IPS-18c (cell line): Measurements from ENCODE around the gene NASP.

Experiments used
- H3K4me3 ChIP-seq: 2 replicates; pipeline ENCODE4 v1.7.0; 2013; ENCODE audit warnings: low read depth, mild to moderate bottlenecking, low read length, moderate library complexity; ENCODE audit not compliant: insufficient read depth
- H3K9me3 ChIP-seq: one replicate; pipeline ENCODE4 v1.6.1; 2013; ENCODE audit warnings: mild to moderate bottlenecking, low read length, moderate library complexity; ENCODE audit not compliant: control insufficient read depth, insufficient read depth

Gene NASP

GRCh38 chr1:45608175-45609156, 24.6 kb downstream of the NASP start:
- Histone ChIP-seq H3K4me3 (no peak overlapping the region), H3K9me3 (no peaks in the 10 kb centered on the region)

GRCh38 chr1:45610589-45611226, 26.9 kb downstream of the NASP start:
- Histone ChIP-seq H3K4me3 (no peak overlapping the region), H3K9me3 (no peaks in the 10 kb centered on the region)

GRCh38 chr1:45612941-45613579, 29.2 kb downstream of the NASP start:
- no peak overlapping the region for H3K4me3 ChIP-seq
- H3K9me3 ChIP-seq, result no peaks in the 10 kb centered on the region

- Histone ChIP-seq H3K4me3 (no peak overlapping the region), H3K9me3 (no peaks in the 10 kb centered on the region)
Observed at GRCh38 chr1:45615885-45616284, 32.0 kb downstream of the NASP start.

GRCh38 chr1:45617618-45618017, 33.8 kb downstream of the NASP start:
- H3K4me3 ChIP-seq, result no peak overlapping the region
- peaks cover 2% of the 10 kb centered on the region for H3K9me3 ChIP-seq

- Histone ChIP-seq H3K9me3 (peaks cover 2% of the 10 kb centered on the region), H3K4me3 (no peak overlapping the region)
Observed at GRCh38 chr1:45619149-45619921, 35.5 kb downstream of the NASP start.

GRCh38 chr1:45620588-45621500, 37.0 kb downstream of the NASP start:
- Histone ChIP-seq H3K9me3 (peaks cover 2% of the 10 kb centered on the region), H3K4me3 (no peak overlapping the region)

- Histone ChIP-seq H3K9me3 (peaks cover 2% of the 10 kb centered on the region), H3K4me3 (no peak overlapping the region)
Observed at GRCh38 chr1:45621501-45621836, 37.6 kb downstream of the NASP start.

- H3K9me3 ChIP-seq, result peaks cover 2% of the 10 kb centered on the region
- no peak overlapping the region for H3K4me3 ChIP-seq
Observed at GRCh38 chr1:45621895-45622523, 38.2 kb downstream of the NASP start.

GRCh38 chr1:45622524-45623394, 38.9 kb downstream of the NASP start:
- H3K4me3 ChIP-seq, result no peak overlapping the region
- peaks cover 2% of the 10 kb centered on the region for H3K9me3 ChIP-seq

GRCh38 chr1:45623972-45624371, 40.1 kb downstream of the NASP start, which contains the start of gene CCDC17:
Gene CCDC17, minus strand, starts transcription at chr1:45624054. Its CDS starts 145 bp downstream, at chr1:45623909.
- no peak within 1 kb of the TSS for H3K4me3 ChIP-seq
- H3K9me3 ChIP-seq, result peaks cover 2% of the 10 kb centered on the region

- Histone ChIP-seq H3K9me3 (no peaks in the 10 kb centered on the region), H3K4me3 (no peak overlapping the region)
Observed at GRCh38 chr1:45629035-45629434, 45.2 kb downstream of the NASP start.

- Histone ChIP-seq H3K4me3 (no peak overlapping the region), H3K9me3 (no peaks in the 10 kb centered on the region)
Observed at GRCh38 chr1:45630429-45630828, 46.6 kb downstream of the NASP start.

GRCh38 chr1:45635211-45635610, 51.4 kb downstream of the NASP start:
- Histone ChIP-seq H3K9me3 (no peaks in the 10 kb centered on the region), H3K4me3 (no peak overlapping the region)

GRCh38 chr1:45640293-45640692, 56.5 kb downstream of the NASP start:
- Histone ChIP-seq H3K9me3 (no peaks in the 10 kb centered on the region), H3K4me3 (no peak overlapping the region)
